Parathyroid adenoma (tissue), 2 donors: Measurements from ENCODE around the gene SMIM20.

ENCODE experiments used
- H2AFZ ChIP-seq: fragments of 300-600 bp; sonication (generic); one replicate; pipeline ENCODE4 v1.7.0; 2017; ENCODE audit warnings: antibody characterized with exemption, mild to moderate bottlenecking
- H3K27ac ChIP-seq: fragments of 300-600 bp; sonication (generic); one replicate; pipeline ENCODE4 v1.7.0; 2017
- H3K27me3 ChIP-seq: fragments of 300-600 bp; sonication (generic); one replicate; pipeline ENCODE4 v1.7.0; 2017; ENCODE audit warnings: low read length; ENCODE audit not compliant: control insufficient read depth, insufficient read depth
- H3K36me3 ChIP-seq: fragments of 300-600 bp; sonication (generic); one replicate; pipeline ENCODE4 v1.7.0; 2017; ENCODE audit warnings: low read length; ENCODE audit not compliant: control insufficient read depth, insufficient read depth
- H3K4me1 ChIP-seq: fragments of 300-600 bp; sonication (generic); one replicate; pipeline ENCODE4 v1.7.0; 2017; ENCODE audit warnings: control low read depth
- H3K4me2 ChIP-seq: fragments of 300-600 bp; sonication (generic); one replicate; pipeline ENCODE4 v1.7.0; 2017; ENCODE audit warnings: low read length
- H3K4me3 ChIP-seq: fragments of 300-600 bp; sonication (generic); one replicate; pipeline ENCODE4 v1.7.0; 2017; ENCODE audit warnings: low read depth, low read length
- H3K79me2 ChIP-seq: fragments of 300-600 bp; sonication (generic); one replicate; pipeline ENCODE4 v1.7.0; 2017; ENCODE audit warnings: control low read depth
- H3K9ac ChIP-seq: fragments of 300-600 bp; sonication (generic); one replicate; pipeline ENCODE4 v1.7.0; 2017; ENCODE audit warnings: mild to moderate bottlenecking
- H3K9me3 ChIP-seq: fragments of 300-600 bp; sonication (generic); one replicate; pipeline ENCODE4 v1.7.0; 2017; ENCODE audit warnings: low read length; ENCODE audit not compliant: control insufficient read depth
- TF ChIP-seq, protein P1 (sequence below): fragments of 300-600 bp; sonication (generic); IDR thresholded peaks from one replicate; pipeline ENCODE4 v1.7.0; 2017; ENCODE audit warnings: antibody characterized with exemption, mild to moderate bottlenecking
- donor health status: primary hyperparathyroidism.

SMIM20 gene

DNA sequence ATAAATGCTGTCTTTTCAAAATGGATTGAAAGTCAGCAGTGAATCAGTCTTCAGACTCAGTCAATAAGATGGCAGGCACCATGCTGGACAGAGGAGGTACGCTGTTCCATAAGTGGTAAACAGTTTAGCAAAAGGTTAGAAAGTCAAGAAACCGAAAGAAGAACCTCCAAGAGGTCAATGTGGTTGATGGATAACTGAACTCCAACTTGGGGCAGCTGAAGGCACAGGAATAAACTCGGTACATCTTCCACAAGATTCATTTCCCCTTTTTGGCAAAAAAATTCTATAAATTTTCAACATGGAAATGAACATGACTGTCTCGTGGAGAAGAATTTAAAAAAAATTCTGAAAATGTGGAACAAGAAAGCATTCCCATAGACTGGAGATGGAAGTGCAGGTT lies 32.8 kb upstream of the SMIM20 start:
- Histone ChIP-seq H3K4me2 (no peak overlapping the region), H3K27me3 (no peaks in the 10 kb centered on the region), H3K36me3 (no peaks in the 10 kb centered on the region), H3K27ac (no peak overlapping the region), H2AFZ (no peak overlapping the region), H3K9me3 (no peaks in the 10 kb centered on the region), H3K79me2 (no peaks in the 10 kb centered on the region), H3K4me1 (no peaks in the 10 kb centered on the region), H3K4me3 (no peak overlapping the region), H3K9ac (no peak overlapping the region)
- TF ChIP-seq, protein P1, sequence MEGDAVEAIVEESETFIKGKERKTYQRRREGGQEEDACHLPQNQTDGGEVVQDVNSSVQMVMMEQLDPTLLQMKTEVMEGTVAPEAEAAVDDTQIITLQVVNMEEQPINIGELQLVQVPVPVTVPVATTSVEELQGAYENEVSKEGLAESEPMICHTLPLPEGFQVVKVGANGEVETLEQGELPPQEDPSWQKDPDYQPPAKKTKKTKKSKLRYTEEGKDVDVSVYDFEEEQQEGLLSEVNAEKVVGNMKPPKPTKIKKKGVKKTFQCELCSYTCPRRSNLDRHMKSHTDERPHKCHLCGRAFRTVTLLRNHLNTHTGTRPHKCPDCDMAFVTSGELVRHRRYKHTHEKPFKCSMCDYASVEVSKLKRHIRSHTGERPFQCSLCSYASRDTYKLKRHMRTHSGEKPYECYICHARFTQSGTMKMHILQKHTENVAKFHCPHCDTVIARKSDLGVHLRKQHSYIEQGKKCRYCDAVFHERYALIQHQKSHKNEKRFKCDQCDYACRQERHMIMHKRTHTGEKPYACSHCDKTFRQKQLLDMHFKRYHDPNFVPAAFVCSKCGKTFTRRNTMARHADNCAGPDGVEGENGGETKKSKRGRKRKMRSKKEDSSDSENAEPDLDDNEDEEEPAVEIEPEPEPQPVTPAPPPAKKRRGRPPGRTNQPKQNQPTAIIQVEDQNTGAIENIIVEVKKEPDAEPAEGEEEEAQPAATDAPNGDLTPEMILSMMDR, result no peak

DNA sequence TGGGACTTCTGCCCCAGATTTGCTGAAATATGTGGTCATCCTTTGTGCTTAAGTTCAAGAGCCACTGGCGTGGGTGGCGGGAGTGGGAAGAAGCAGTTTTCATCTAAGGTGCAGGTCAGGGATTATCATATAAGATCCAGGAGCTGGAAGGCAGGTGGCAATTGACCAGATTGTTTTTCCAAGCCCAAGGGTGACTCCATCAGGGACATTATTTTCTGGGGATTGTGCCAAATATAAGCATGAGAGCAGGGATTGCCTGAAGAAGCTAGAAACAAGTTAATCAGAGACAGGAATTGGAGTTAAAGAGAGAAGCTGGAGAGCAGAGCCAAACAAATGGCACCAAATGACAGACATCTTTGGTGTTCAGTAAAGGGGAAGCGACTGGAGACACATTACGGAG lies 31.8 kb upstream of the SMIM20 start:
- Histone ChIP-seq H3K4me2 (no peak overlapping the region), H3K27me3 (no peaks in the 10 kb centered on the region), H3K9me3 (no peaks in the 10 kb centered on the region), H3K27ac (no peak overlapping the region), H3K36me3 (no peaks in the 10 kb centered on the region), H2AFZ (no peak overlapping the region), H3K79me2 (no peaks in the 10 kb centered on the region), H3K9ac (no peak overlapping the region), H3K4me1 (no peaks in the 10 kb centered on the region), H3K4me3 (no peak overlapping the region)
- TF ChIP-seq, protein P1, result no peak

DNA sequence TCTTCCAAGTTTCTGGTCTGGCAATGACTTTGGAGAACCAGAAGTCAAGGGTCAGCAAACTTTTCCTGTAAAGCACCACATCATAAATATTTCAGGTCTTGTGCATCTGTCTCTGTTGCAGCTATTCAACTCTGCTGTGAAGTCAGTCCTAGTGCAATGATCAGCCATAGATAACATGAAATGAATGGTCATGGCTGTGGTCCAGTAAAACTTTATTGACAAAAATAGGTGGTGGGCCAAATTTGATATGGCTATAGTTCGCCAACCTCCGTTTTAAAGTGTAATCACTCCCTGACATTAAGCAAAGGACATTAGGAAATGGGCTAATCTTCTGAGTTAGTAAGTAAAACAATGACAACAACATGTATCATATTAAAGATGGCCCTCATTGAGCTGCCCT lies 30.5 kb upstream of the SMIM20 start:
- Histone ChIP-seq H3K79me2 (no peaks in the 10 kb centered on the region), H3K9ac (no peak overlapping the region), H3K4me2 (no peak overlapping the region), H2AFZ (no peak overlapping the region), H3K4me1 (no peaks in the 10 kb centered on the region), H3K27ac (no peak overlapping the region), H3K9me3 (no peaks in the 10 kb centered on the region), H3K27me3 (no peaks in the 10 kb centered on the region), H3K4me3 (no peak overlapping the region), H3K36me3 (no peaks in the 10 kb centered on the region)
- TF ChIP-seq, protein P1, result no peak

DNA sequence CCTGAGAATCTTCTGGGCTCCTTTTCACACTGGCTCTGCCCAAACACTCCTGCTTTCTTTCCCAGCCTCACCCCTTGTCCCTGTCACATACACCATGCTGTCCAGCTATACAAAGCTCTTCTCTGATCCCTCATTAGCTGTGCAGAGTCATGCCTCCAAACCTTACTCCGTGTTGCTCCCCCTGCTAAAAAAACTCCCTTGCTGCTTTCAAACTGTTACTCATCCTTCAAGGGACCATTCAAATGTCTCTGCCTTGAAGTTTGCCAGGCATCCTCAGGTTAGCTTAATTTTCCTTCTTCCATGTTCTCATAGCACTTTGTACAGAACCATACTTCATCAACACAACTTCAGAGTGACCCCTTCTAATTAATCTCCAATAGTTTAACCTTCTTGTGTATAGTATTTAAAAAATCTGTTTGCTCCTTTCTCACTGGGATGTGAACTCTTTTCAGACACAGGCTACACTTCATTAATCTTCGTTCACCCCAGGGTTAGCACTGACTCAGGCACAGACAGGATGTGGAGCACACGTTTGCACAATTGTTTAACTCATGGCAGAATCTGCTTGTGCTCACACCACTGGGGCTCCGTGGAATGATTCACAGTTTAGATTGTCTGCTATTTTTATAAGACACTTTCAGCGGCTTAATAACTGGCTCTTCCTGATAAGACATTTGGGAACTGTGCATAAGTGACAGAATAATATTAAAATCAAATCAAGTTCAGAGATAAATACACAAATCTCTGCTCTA lies 29.8 kb upstream of the SMIM20 start:
- no peaks in the 10 kb centered on the region for H3K36me3 ChIP-seq
- no peak overlapping the region for H3K4me2 ChIP-seq
- TF ChIP-seq, protein P1, result no peak
- H3K27ac ChIP-seq, result no peak overlapping the region
- H3K4me1 ChIP-seq, result no peaks in the 10 kb centered on the region
- no peak overlapping the region for H3K4me3 ChIP-seq
- H3K9ac ChIP-seq, result no peak overlapping the region
- H3K9me3 ChIP-seq, result no peaks in the 10 kb centered on the region
- no peaks in the 10 kb centered on the region for H3K27me3 ChIP-seq
- no peak overlapping the region for H2AFZ ChIP-seq
- no peaks in the 10 kb centered on the region for H3K79me2 ChIP-seq

DNA sequence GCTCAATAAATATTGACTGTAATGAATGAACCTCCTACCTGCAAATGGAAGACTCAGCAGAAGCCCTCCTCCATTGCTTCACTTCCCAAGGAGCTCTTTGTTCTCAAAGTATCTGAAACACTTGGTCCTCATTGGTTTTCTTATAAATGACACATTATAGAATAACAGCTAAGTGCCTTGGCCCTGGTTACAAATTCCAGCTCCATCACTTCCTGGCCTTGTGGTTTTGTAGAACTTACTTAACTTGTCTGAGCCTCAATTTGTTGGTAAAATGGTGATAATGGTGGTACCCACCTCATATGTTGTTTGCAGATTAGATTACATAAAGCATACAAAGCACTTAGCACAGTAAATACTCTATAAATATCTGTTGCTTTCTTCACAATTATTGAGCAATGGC lies 25.2 kb upstream of the SMIM20 start:
- H3K9ac ChIP-seq, result no peak overlapping the region
- no peak overlapping the region for H3K27ac ChIP-seq
- no peaks in the 10 kb centered on the region for H3K36me3 ChIP-seq
- H3K4me2 ChIP-seq, result no peak overlapping the region
- no peaks in the 10 kb centered on the region for H3K79me2 ChIP-seq
- H3K9me3 ChIP-seq, result no peaks in the 10 kb centered on the region
- no peaks in the 10 kb centered on the region for H3K4me1 ChIP-seq
- H2AFZ ChIP-seq, result no peak overlapping the region
- TF ChIP-seq, protein P1, result no peak
- no peaks in the 10 kb centered on the region for H3K27me3 ChIP-seq
- H3K4me3 ChIP-seq, result no peak overlapping the region
